GM21423 (cell line): Measurements from ENCODE around the gene DEFB113.
"Not testable (repeated sequence)": the region's sequence is repeated elsewhere in the genome, so short reads cannot be mapped to it uniquely, and the experiment has no call there.

Experiments used
- ATAC-seq: cut with Tn5 transposase; IDR thresholded peaks from one replicate; pipeline ENCODE4 v1.9.1; 2021; ENCODE audit warnings: mild to moderate bottlenecking, moderate library complexity; ENCODE audit not compliant: unreplicated experiment

The DEFB113 gene

DNA sequence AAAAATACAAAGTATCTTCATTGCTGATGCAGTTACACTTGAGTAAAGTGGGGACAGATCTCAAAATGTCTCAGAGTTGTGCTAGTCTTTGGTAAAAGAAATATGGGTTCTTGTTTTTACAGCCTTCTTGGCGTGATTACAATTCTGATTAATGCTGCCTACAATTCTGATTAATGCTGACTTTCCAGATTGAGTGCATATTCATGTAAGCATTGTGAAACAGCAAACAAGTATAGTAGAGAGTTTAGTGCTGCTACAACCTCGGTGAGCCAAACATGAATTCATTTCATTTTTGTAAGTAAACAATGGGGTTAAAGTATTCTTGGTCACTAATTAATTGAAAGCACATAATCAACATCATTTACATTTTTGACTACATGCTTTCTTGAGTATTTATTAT, at the start of gene DEFB113:
Gene DEFB113 (minus strand): TSS at position 21 of the 400 bp plus-strand sequence. CDS start 0 bp downstream, at position 21.
- no peak for ATAC-seq

DNA sequence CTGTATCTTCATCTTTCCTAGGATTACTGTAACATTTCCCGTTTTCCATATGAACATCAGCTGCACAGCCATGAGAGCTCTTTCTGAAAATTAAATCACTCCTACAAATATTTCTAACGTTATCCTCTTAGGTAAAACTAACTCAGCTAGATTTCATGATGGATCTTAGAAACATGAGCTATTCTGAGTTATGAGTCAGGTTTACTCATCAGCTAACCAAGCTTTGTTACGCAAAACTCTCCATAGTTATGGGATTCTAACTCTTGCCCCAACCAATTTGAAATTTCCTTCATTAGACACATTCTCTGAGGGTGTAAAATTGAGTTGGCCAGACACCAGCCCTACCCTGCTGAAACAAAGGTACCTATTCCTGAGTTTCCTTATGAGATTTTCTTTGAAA, 38.4 kb upstream of the DEFB113 start:
- ATAC-seq = no peak

- no peak for ATAC-seq
These were observed 33.7 kb upstream of the DEFB113 start for GRCh38 chr6:50003139-50003538.

- no peak for ATAC-seq
These were observed 25.9 kb upstream of the DEFB113 start for GRCh38 chr6:49995278-49995677.

DNA sequence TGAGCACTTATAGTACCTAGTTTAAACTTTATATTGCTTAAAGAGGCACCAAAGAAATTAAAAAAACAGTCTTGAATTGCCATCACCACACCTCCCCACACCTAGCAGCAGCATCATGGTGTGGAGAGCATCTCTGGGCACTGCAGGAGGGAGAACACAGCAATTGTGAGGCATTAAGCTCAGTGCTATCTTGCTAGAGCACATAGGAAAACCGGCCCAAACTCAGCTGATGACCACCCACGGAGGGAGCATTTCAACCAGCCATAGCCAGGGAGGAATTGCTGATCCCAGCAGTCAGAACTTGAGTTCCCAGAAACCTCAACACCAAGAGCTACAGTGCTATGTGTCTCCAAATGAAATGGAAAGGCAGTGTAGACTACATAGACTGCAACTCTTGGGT, 19.5 kb upstream of the DEFB113 start:
- ATAC-seq = no peak

DNA sequence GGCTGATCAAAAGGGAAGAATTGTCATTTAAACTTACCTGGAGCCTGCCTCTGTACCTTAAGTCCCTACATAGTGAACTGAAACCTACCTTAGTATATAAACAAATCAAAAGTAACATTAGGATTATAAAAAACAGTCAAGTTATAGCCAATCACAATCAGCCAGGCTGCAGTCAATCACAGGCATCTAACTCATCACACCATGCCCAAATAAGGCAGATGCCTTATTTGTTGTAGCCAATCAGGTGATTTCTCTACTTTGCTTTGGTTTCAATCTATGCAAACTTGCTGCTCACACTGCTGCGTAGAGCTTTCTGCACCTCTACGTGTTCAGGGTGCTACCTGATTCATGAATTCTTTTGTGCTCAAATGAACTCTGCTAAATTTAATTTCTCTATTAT, 18.3 kb upstream of the DEFB113 start:
- no peak for ATAC-seq

GRCh38 chr6:49986551-49986950, 17.1 kb upstream of the DEFB113 start:
- no peak for ATAC-seq

DNA sequence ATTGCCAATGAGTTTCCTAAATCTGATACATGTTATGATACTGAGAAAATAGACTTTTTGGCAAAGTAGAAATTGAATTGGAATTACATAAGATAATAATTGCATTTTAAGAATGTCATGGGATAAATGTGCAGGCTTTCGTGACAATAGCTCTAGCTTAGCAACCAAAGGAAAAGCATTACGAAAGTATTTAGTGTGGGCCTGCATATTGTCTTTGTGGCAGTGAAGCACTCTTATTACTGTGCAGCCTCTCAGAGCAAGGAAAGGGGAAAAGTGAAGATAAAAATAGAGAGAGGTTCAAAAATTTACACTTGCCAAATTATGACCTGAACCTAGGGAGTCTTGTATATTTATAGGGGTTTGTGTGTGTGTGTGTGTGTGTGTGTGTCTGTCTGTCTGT, 12.6 kb upstream of the DEFB113 start:
- ATAC-seq = no peak

DNA sequence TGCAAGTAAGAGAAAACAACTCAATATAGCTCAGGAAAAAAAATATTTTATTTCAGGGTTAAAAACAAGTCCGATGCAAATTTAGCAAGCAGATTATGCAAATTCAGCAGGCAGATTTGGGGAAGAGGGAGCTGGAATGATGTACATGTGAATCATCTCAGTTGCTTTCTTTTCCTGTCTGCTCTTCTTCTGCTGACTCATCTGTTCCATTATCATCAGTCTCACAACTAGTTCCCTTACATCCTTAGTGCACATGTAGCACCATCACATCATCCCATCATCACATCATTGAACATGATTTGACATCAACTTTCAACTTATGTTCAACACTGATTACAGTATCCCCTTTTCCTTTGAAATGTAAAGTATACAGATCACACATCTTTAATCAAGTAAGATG, 11.5 kb upstream of the DEFB113 start:
- peak; percentile 37 for ATAC-seq

- no peak for ATAC-seq
These were observed 10.2 kb upstream of the DEFB113 start for GRCh38 chr6:49979584-49979983.

- ATAC-seq = peak; percentile 47
These were observed 9.2 kb upstream of the DEFB113 start for GRCh38 chr6:49978332-49979226.

- no peak for ATAC-seq
These were observed 2.6 kb downstream of the DEFB113 start for GRCh38 chr6:49966823-49967222.

GRCh38 chr6:49966334-49966733, 3.1 kb downstream of the DEFB113 start:
- ATAC-seq = no peak

DNA sequence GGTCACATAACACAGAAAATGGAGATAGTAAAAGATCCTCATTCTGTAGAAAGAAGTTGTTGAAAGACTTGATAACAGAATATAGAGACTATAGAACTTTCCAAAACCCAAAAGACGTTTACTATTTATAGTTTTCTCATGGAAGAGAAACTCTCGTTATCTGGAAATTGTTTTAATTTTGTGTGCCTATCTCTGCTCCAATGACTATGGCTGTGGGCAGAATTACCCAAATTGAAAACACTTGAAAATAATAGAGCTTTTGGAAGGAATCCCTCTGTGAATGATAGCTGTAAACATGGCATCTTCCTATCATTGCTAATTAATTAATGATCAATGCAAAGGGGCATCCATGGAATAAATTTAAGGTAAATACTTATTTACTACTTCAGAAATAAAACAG, 5.4 kb downstream of the DEFB113 start, which contains the start of gene DEFB114:
Gene DEFB114 (minus strand): TSS at position 101 of the 400 bp plus-strand sequence. CDS start 59 bp downstream, at position 42.
- ATAC-seq = no peak

- no peak for ATAC-seq
These were observed 11.2 kb downstream of the DEFB113 start for GRCh38 chr6:49958180-49958579.

DNA sequence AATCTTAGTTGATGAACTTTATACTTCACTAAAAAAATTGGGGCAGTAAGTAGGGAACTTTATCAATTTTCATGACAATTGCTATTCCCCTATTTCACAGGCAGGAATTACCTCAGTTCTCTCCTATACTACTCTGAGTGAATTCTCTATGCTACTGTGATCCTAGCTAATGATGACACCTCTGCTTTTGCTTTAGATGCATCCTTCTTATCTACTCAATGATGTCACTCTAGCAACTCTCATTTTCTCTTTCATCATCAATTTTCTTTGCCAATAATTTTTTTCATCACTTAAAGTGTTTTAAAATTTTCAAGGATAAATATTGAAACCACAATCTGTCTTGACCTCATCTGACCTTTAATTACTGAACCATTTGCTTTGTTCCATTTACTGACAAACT, 13.6 kb downstream of the DEFB113 start:
- no peak for ATAC-seq

- ATAC-seq = no peak
These were observed 17.5 kb downstream of the DEFB113 start for GRCh38 chr6:49951926-49952325.

DNA sequence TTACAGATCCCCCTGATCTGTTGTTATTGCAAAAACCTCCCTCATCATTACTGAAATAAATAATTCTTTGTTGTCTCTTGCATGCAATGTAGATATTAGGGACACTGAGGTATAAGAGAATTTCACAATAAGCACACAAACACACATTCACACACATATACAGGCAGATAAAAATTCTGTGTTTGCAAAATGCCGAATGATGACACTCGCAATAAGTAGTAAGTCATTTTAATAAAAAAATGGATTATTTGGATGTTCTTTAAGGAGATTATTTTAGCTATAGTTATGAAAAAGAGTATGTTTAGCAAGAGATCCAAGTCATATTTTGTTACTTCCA, 19.0 kb downstream of the DEFB113 start:
- ATAC-seq = no peak

GRCh38 chr6:49949062-49949461, 20.4 kb downstream of the DEFB113 start:
- ATAC-seq = no peak

DNA sequence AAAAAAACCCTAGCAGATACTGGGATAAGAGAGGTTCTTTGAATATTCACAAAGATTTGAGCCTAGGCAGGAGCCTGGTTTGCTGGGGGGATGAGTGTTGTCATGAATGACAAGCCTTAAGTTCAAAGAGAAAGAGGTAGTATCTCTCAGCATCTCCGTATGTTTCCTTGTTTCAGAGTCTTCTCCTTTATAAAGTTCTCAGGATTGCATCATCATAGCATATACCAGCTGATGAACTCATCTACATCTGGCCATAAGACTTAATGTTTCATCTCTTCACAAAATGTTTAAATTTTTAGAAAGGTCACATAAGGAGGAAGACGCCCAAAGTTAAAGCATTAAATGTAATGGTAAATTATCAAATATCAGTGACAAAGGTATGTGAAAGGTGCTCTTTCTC, 22.6 kb downstream of the DEFB113 start:
- ATAC-seq = no peak

DNA sequence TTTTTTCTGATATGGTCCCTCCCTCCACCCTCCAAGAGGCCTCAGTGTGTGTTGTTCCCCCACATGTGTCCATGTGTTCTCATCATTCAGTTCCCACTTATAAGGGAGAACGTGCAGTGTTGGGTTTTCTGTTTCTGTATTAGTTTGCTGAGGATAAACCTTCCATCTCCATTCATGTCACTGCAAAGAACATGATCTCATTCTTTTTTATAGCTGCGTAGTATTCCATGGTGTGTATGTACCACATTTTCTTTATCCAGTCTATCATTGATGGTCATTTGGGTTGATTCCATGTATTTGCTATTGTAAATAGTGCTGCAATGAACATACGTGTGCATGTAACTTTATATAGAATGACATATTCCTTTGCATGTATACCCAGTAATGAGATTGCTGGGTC, 25.4 kb downstream of the DEFB113 start:
- ATAC-seq = not testable (repeated sequence)

GRCh38 chr6:49939993-49940498, 29.4 kb downstream of the DEFB113 start:
- no peak for ATAC-seq

DNA sequence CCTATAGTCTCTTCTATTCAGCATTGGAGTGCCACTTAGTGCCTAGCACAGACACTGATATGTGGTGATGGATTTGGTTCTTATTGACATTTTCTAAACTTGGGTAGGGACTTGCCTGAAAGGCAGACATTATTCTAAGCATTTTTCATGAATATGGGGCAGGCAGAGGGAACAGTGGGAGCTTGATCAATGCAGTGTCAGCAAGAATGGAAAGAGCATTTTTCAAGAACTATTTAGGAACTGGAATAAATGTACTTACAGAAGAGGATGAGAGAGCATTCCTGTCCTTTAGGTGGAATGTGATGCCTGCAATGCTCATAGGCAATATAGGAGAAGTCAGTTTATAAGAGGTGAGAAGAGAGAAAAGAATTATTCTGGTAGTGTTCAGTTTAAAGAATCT, 31.6 kb downstream of the DEFB113 start:
- ATAC-seq = no peak
